ENCODE data around the gene TMEM200A.

DNA sequence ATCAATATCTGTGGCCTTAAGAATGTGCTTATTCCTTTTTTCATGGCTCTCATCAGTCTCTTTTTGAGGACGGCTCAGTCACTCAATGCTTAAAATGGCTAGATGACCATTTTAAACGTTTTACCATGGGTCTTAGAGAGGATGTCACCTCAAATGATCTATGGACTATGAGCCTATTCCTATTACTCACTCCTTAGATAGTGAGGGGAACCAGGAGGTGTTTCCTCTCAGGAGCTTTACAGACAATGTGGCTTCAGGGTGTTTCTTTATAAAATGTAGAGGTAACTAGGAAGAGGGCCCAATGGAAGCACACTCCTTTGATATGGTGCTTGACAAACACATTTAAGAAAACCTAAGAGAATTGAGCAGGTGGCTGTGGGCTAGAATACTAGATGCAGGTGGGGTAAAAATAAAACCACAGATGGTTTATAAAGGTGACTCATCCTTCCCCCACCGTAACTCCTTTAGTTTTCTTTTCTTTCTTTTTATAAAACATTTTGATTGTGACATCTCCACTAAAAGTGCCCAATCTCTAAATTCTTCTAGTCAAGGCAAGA, 1.5 kb upstream of the TMEM200A start:
- TF ChIP-seq EZH2 (IDR thresholded peaks at IDR 0.05; ENCODE audit: insufficient read depth, poor library complexity, severe bottlenecking) (no peak), EZH2phosphoT487 (IDR thresholded peaks at IDR 0.05; ENCODE audit: insufficient read depth, low read depth) (no peak)
